Measurements from ENCODE around the gene SLC1A3. TPM values are rescaled to one million over a fixed set of nuclear protein-coding genes. Genes with fewer than 3 reads are reported as not detected.

The SLC1A3 gene
- total RNA-seq, 1 donor from 2014 or later: 93.2 TPM

- no peak for DNase-seq (ENCODE audit: extremely low spot score, unreplicated experiment)
- Mint-ChIP-seq H3K4me1 (ENCODE audit: unreplicated experiment) (peaks cover 7% of the 10 kb centered on the region), H3K27me3 (peaks cover 13% of the 10 kb centered on the region), H3K9me3 (no peaks in the 10 kb centered on the region), H3K27ac (no peak overlapping the region), H3K36me3 (no peaks in the 10 kb centered on the region), H3K4me3 (no peak overlapping the region)
- no peak for TF ChIP-seq CTCF (conservative IDR thresholded peaks at IDR 0.05)
Measured at GRCh38 chr5:36717131-36717695, 110.8 kb downstream of the SLC1A3 start.

GRCh38 chr5:36719282-36719681 is 112.9 kb downstream of the SLC1A3 start:
- peaks cover 7% of the 10 kb centered on the region for H3K4me1 Mint-ChIP-seq (ENCODE audit: unreplicated experiment)
- H3K27me3 Mint-ChIP-seq: peaks cover 13% of the 10 kb centered on the region
- H3K9me3 Mint-ChIP-seq: no peaks in the 10 kb centered on the region
- DNase-seq (ENCODE audit: extremely low spot score, unreplicated experiment): no peak
- H3K4me3 Mint-ChIP-seq: no peak overlapping the region
- no peaks in the 10 kb centered on the region for H3K36me3 Mint-ChIP-seq
- no peak overlapping the region for H3K27ac Mint-ChIP-seq
- TF ChIP-seq CTCF (conservative IDR thresholded peaks at IDR 0.05): no peak

- H3K27ac Mint-ChIP-seq: no peak overlapping the region
- peaks cover 13% of the 10 kb centered on the region for H3K27me3 Mint-ChIP-seq
- H3K4me3 Mint-ChIP-seq: no peak overlapping the region
- no peak for DNase-seq (ENCODE audit: extremely low spot score, unreplicated experiment)
- H3K9me3 Mint-ChIP-seq: no peaks in the 10 kb centered on the region
- no peak for TF ChIP-seq CTCF (conservative IDR thresholded peaks at IDR 0.05)
- no peaks in the 10 kb centered on the region for H3K36me3 Mint-ChIP-seq
- peaks cover 7% of the 10 kb centered on the region for H3K4me1 Mint-ChIP-seq (ENCODE audit: unreplicated experiment)
Measured at GRCh38 chr5:36720688-36721087, 114.3 kb downstream of the SLC1A3 start.

GRCh38 chr5:36721664-36722235 is 115.3 kb downstream of the SLC1A3 start:
- Mint-ChIP-seq H3K4me3 (no peak overlapping the region), H3K9me3 (no peaks in the 10 kb centered on the region), H3K36me3 (no peaks in the 10 kb centered on the region), H3K27ac (no peak overlapping the region), H3K4me1 (ENCODE audit: unreplicated experiment) (peaks cover 7% of the 10 kb centered on the region), H3K27me3 (peaks cover 15% of the 10 kb centered on the region)
- no peak for TF ChIP-seq CTCF (conservative IDR thresholded peaks at IDR 0.05)
- DNase-seq (ENCODE audit: extremely low spot score, unreplicated experiment): no peak

GRCh38 chr5:36722900-36723299 is 116.5 kb downstream of the SLC1A3 start:
- Mint-ChIP-seq H3K36me3 (no peaks in the 10 kb centered on the region), H3K4me1 (ENCODE audit: unreplicated experiment) (no peaks in the 10 kb centered on the region), H3K27me3 (peaks cover 17% of the 10 kb centered on the region), H3K9me3 (no peaks in the 10 kb centered on the region), H3K27ac (no peak overlapping the region), H3K4me3 (no peak overlapping the region)
- no peak for DNase-seq (ENCODE audit: extremely low spot score, unreplicated experiment)
- no peak for TF ChIP-seq CTCF (conservative IDR thresholded peaks at IDR 0.05)
